NCI-H510A (cell line): ENCODE measurements around the gene CORO2B.

Experiments used
- DNase-seq: peaks from one replicate; lab custom pipeline; 2025; lab: John Stamatoyannopoulos, UW

CORO2B gene

DNA sequence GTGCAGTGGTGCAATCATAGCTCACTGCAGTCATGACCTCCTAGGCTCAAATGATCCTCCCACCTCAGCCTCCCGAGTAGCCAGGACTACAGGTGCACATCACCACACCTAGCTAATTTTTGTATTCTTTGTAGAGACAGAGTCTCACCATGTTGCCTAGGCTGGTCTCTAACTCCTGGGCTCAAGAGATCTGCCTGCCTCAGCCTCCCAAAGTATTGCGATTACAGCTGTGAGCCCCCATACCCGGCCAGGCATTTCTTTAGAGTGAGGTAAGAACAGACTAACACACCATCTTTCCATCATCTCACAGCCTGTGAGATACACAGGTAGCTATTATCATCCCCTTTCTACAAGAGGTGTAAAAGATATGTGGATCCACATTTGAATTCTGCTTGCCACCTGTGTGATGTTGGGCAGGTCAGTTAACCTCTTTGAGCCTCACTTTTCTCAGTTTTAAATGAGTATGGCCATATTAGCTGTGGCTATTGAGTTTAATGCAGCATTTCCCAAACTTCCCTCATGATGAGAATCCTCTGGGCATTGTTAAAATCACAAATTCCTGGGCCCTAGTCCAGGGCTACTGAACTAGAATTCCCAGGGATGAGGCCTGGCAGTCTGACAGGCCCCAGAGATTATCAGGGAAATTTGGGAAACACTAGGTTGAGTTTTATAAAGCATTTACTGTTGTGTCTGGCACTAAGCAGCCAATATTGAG, 195.9 kb downstream of the CORO2B start:
- DNase-seq: no peak

DNA sequence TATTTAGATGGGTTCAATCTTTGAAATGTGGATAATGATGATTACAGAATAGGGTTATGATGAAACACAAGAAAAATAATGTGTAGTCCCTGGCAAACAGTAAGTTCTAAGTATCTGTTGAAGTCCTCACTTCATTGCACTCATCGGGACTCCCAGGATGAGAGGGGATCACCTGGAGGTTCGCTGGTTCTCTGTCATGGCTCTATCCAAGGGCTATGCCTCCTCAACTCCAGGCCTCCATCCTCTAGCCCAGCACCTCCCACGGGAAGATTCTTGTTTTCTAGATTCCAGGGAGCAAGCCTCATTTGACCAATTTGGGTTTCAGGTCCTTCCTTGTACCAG, 196.4 kb downstream of the CORO2B start:
- no peak for DNase-seq

DNA sequence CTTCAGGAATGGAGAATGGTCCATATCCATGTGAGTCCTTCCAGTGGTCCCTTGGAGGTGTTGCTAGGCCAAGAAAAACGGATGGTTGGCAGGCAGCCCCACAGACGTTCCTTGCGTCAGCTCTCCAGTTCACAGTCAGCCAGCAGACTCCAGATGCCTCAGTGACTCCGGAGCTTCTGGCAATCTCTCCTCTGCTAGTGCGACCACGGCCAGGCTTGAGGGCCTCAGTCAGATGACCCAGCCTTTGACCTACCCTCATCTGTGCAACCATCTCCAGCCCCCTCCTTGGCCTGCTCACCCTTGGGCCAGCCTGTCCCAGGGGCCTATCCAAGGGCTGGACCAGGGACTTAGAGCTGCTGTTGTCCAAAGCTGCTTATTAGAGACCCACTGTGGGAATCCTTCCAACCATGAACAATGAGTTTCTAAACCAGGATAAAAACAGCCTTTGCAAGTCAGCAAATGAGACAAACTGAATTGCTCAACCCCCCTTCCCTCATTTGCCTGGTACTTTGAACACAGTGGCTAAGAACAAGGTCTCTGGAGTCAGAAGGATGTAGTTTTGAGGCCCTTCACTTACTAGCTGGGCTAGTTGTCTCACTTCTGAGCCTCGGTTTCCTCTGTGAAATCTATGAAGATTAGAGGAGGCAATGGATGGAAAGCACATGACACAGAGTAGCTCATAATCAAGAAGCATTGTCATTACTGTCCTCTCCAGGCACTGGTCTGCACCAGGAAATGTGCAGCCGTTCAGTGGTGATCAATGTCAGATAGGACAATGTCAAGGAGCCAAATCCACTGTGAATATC, 197.1 kb downstream of the CORO2B start:
- no peak for DNase-seq

DNA sequence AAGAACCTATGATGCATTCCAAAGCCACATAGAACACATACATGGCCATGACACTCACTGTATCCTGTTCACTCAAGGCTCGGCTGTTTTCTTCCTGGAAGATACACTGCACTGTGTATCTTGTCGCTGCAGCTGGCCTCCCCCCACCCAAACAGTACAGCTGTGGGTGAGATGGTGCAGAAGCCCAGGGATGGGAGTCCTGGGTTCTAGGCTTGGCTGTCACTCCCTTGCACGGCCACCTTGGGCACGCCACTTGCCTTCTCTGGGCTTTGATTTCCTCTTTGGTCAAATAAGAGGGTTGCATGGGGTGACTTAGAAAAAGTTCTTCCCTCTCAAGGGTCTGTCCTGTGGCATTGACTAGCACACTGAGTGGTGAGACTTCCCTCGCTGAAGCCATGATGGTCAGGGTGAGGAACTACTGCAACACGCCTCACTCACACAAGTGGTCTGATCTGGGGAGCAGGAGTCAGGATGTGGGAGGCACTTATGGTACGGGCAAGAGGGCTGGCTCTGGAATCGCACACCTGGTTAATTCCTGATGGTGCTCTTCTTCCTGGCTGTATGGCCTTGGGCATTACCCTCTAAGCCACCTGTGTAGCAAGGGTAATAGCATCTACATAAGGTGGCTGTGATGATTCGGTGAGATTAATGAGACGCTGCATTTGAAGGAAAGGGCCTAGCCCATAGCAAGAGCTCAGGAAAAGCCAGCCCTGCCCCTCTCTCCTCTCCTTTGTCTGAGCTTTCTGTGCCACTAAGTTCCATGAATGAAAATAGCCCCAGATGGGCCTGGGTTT, 197.9 kb downstream of the CORO2B start:
- DNase-seq: no peak
